Mammary epithelial cell (primary cell): ENCODE measurements around the gene CTCFL.

Experiments used
- EZH2 ChIP-seq: IDR thresholded peaks from 2 replicates; pipeline ENCODE4 v1.6.1; 2012; ENCODE audit warnings: low read length, inconsistent platforms, borderline replicate concordance
- TF ChIP-seq, protein P1 (sequence below), 2 donors: IDR thresholded peaks in 1 of 2; conservative IDR thresholded peaks in 1 of 2; 2 replicates each; pipeline ENCODE4 v1.5.1; 2011 to 2012; ENCODE audit warnings: inconsistent platforms in 2 of 2, low read length in 2 of 2, mild to moderate bottlenecking in 2 of 2, control low read depth in 1 of 2, low read depth in 1 of 2; ENCODE audit not compliant: insufficient read depth in 1 of 2; ENCODE audit errors: extremely low read depth in 1 of 2

DNA sequence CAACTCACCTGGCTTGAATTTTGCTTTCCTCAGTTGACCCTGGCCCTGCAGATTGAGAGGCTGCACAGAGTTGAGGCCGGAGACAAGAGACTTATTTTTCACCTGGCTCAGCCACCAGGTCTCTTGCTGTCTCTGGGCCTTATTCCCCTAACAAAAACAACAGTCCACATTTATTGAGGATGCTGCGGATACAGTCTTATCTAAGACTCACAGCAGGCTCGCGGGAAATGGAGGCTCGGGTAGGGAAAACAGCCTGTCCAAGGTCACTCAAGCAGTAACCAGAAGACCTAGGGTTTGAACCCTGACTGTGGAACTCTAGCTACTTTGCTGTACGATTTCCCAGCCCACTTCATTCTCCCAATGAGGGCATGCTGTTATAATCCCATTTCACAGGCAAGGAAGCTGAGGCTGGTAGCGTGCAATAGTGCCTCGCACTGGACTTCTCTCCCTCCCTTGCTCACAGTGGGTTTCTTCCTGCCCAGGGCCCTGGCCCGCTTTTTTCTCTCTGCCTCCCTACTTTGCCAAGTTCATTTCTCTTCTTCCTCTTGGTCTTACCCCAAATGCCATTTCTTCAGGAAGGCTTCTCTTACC is 76.1 kb downstream of the CTCFL start:
- TF ChIP-seq, protein P1, sequence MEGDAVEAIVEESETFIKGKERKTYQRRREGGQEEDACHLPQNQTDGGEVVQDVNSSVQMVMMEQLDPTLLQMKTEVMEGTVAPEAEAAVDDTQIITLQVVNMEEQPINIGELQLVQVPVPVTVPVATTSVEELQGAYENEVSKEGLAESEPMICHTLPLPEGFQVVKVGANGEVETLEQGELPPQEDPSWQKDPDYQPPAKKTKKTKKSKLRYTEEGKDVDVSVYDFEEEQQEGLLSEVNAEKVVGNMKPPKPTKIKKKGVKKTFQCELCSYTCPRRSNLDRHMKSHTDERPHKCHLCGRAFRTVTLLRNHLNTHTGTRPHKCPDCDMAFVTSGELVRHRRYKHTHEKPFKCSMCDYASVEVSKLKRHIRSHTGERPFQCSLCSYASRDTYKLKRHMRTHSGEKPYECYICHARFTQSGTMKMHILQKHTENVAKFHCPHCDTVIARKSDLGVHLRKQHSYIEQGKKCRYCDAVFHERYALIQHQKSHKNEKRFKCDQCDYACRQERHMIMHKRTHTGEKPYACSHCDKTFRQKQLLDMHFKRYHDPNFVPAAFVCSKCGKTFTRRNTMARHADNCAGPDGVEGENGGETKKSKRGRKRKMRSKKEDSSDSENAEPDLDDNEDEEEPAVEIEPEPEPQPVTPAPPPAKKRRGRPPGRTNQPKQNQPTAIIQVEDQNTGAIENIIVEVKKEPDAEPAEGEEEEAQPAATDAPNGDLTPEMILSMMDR (conservative IDR thresholded peaks at IDR 0.05 in 1 of 2, IDR thresholded peaks at IDR 0.05 in 1 of 2; ENCODE audit: extremely low read depth in 1 of 2, insufficient read depth in 1 of 2, low read depth in 1 of 2, low read length in 2 of 2) = no peak
- TF ChIP-seq EZH2 = no peak
